ENCODE results near the gene FANCI.
A peak's percentile ranks its signal among the peaks of the same experiment; 100 is the strongest.

FANCI gene

GRCh38 chr15:89243691-89244573 is at the start of gene FANCI:
Gene FANCI, plus strand, starts transcription at chr15:89243979. Its CDS starts 3,669 bp downstream, at chr15:89247648.
- DNase-seq = peak; percentile 46 to 96 (median 89)

GRCh38 chr15:89194608-89195007 is 49.2 kb upstream of the FANCI start:
- no peak for DNase-seq

- DNase-seq = no peak
Measured at GRCh38 chr15:89195836-89196235, 47.9 kb upstream of the FANCI start.

- DNase-seq = no peak
Measured at GRCh38 chr15:89196241-89196640, 47.5 kb upstream of the FANCI start.

- peak in 1 of 58 donors; percentile 48 for DNase-seq
Measured at GRCh38 chr15:89196994-89197393, 46.8 kb upstream of the FANCI start.

GRCh38 chr15:89197503-89197971 is 46.2 kb upstream of the FANCI start:
- DNase-seq = peak in 54 of 58 donors; percentile 23 to 95 (median 73)

GRCh38 chr15:89198196-89198595 is 45.6 kb upstream of the FANCI start:
- DNase-seq = no peak

GRCh38 chr15:89198934-89199333 is 44.8 kb upstream of the FANCI start:
- DNase-seq = peak in 26 of 58 donors; percentile 16 to 91 (median 35)

GRCh38 chr15:89199746-89200145 is 44.0 kb upstream of the FANCI start:
- DNase-seq = peak in 18 of 58 donors; percentile 5 to 57 (median 26)

- no peak for DNase-seq
Measured at GRCh38 chr15:89200182-89200581, 43.6 kb upstream of the FANCI start.

- no peak for DNase-seq
Measured at GRCh38 chr15:89201465-89202005, 42.2 kb upstream of the FANCI start.

GRCh38 chr15:89203705-89204273 is 40.0 kb upstream of the FANCI start:
- no peak for DNase-seq

GRCh38 chr15:89205991-89206585 is 37.7 kb upstream of the FANCI start:
- no peak for DNase-seq

- peak in 56 of 58 donors; percentile 16 to 86 (median 64) for DNase-seq
Measured at GRCh38 chr15:89206908-89207331, 36.9 kb upstream of the FANCI start.

- no peak for DNase-seq
Measured at GRCh38 chr15:89208256-89208655, 35.5 kb upstream of the FANCI start.

GRCh38 chr15:89209057-89209456 is 34.7 kb upstream of the FANCI start:
- no peak for DNase-seq

- DNase-seq = no peak
Measured at GRCh38 chr15:89211678-89212170, 32.1 kb upstream of the FANCI start.

- no peak for DNase-seq
Measured at GRCh38 chr15:89215627-89216026, 28.2 kb upstream of the FANCI start.

- DNase-seq = no peak
Measured at GRCh38 chr15:89217031-89217430, 26.7 kb upstream of the FANCI start.

GRCh38 chr15:89217686-89218376 is 25.9 kb upstream of the FANCI start:
- DNase-seq = peak in 2 of 58 donors; percentile 8 to 34

- no peak for DNase-seq
Measured at GRCh38 chr15:89218531-89218930, 25.2 kb upstream of the FANCI start.
